Right atrium auricular region (tissue), 2 donors: Measurements from ENCODE around the gene USP10. TPM values are rescaled to one million over a fixed set of nuclear protein-coding genes. Genes with fewer than 3 reads are reported as not detected.

Experiments used
- DNase-seq: peaks from one replicate; pipeline ENCODE4 v3.0.0-alpha.2; 2019; ENCODE audit warnings: low spot score
- H3K27ac ChIP-seq, 2 donors: fragments of 200-600 bp; sonication (generic); 1 replicate in 1 of 2; 2 replicates in 1 of 2; pipeline ENCODE4 v1.5.1; 2016 to 2019
- H3K27me3 ChIP-seq, 2 donors: fragments of 200-600 bp; sonication (generic); one replicate each; pipeline versions ENCODE4 v1.5.1 to v1.6.0; 2017 to 2019
- H3K36me3 ChIP-seq: fragments of 200-600 bp; sonication (generic); one replicate; pipeline ENCODE4 v1.5.1; 2016
- H3K4me1 ChIP-seq, 2 donors: fragments of 200-600 bp; sonication (generic); one replicate each; pipeline versions ENCODE4 v1.5.1 to v1.6.0; 2017 to 2019
- H3K4me3 ChIP-seq, 2 donors: fragments of 200-600 bp; sonication (generic); 1 replicate in 1 of 2; 2 replicates in 1 of 2; pipeline ENCODE4 v1.5.1; 2017 to 2019; ENCODE audit warnings: mild to moderate bottlenecking in 1 of 2, moderate library complexity in 1 of 2
- H3K9me3 ChIP-seq, 2 donors: fragments of 200-600 bp; sonication (generic); one replicate each; pipeline ENCODE4 v1.5.1; 2019
- CTCF ChIP-seq, 2 donors: fragments of 200-600 bp; sonication (generic); IDR thresholded peaks; one replicate each; pipeline ENCODE4 v1.5.1; 2019; ENCODE audit warnings: antibody characterized with exemption in 2 of 2
- total RNA-seq, 2 donors: library from RNA; depleted of rRNA; stranded (reverse); fragments of >200 nt; gene quantifications; one replicate each; pipeline ENCODE4 v1.1.0, GENCODE V29; 2016

USP10 gene
- total RNA-seq, 2 donors from 2014 or later = 44.9 to 52.3 TPM

- H3K27ac ChIP-seq = no peak overlapping the region
- no peaks in the 10 kb centered on the region for H3K9me3 ChIP-seq
- H3K36me3 ChIP-seq = no peaks in the 10 kb centered on the region
- no peaks in the 10 kb centered on the region for H3K27me3 ChIP-seq
- TF ChIP-seq CTCF (IDR thresholded peaks at IDR 0.05) = no peak
- peaks cover 0 to 46% of the 10 kb centered on the region in 2 donors for H3K4me1 ChIP-seq
- H3K4me3 ChIP-seq = no peak overlapping the region
- DNase-seq = no peak
Measured at GRCh38 chr16:84722068-84722467, 22.3 kb downstream of the USP10 start.

- no peak for TF ChIP-seq CTCF (IDR thresholded peaks at IDR 0.05)
- Histone ChIP-seq H3K4me1 (peaks cover 0 to 43% of the 10 kb centered on the region in 2 donors), H3K27me3 (no peaks in the 10 kb centered on the region), H3K4me3 (no peak overlapping the region), H3K27ac (no peak overlapping the region), H3K36me3 (no peaks in the 10 kb centered on the region), H3K9me3 (no peaks in the 10 kb centered on the region)
- no peak for DNase-seq
Measured at GRCh38 chr16:84723906-84724305, 24.1 kb downstream of the USP10 start.

GRCh38 chr16:84724606-84725309 is 25.0 kb downstream of the USP10 start:
- TF ChIP-seq CTCF (IDR thresholded peaks at IDR 0.05) = no peak
- no peak for DNase-seq
- peaks cover 0 to 51% of the 10 kb centered on the region in 2 donors for H3K4me1 ChIP-seq
- H3K36me3 ChIP-seq = no peaks in the 10 kb centered on the region
- H3K27me3 ChIP-seq = no peaks in the 10 kb centered on the region
- no peak overlapping the region for H3K4me3 ChIP-seq
- no peaks in the 10 kb centered on the region for H3K9me3 ChIP-seq
- H3K27ac ChIP-seq = no peak overlapping the region

- Histone ChIP-seq H3K9me3 (no peaks in the 10 kb centered on the region), H3K4me3 (no peak overlapping the region), H3K27me3 (no peaks in the 10 kb centered on the region), H3K4me1 (peaks cover 0 to 57% of the 10 kb centered on the region in 2 donors), H3K27ac (no peak overlapping the region), H3K36me3 (no peaks in the 10 kb centered on the region)
- no peak for DNase-seq
- TF ChIP-seq CTCF (IDR thresholded peaks at IDR 0.05) = no peak
Measured at GRCh38 chr16:84725481-84726078, 25.8 kb downstream of the USP10 start.

GRCh38 chr16:84726079-84726668 is 26.4 kb downstream of the USP10 start:
- H3K4me3 ChIP-seq = peak overlapping the region in 1 of 2 donors; percentile 17
- DNase-seq = peak; percentile 94
- no peaks in the 10 kb centered on the region for H3K36me3 ChIP-seq
- H3K4me1 ChIP-seq = peaks cover 0 to 62% of the 10 kb centered on the region in 2 donors
- TF ChIP-seq CTCF (IDR thresholded peaks at IDR 0.05) = peak; percentile 90 to 94
- peak overlapping the region in 1 of 2 donors; percentile 19 for H3K27ac ChIP-seq
- H3K27me3 ChIP-seq = no peaks in the 10 kb centered on the region
- H3K9me3 ChIP-seq = no peaks in the 10 kb centered on the region
